GM18502 (cell line): ENCODE data around the gene ST7.

ENCODE experiments used
- ATAC-seq: cut with Tn5 transposase; IDR thresholded peaks from one replicate; pipeline ENCODE4 v1.9.1; 2021; ENCODE audit warnings: mild to moderate bottlenecking; ENCODE audit not compliant: unreplicated experiment, poor library complexity

ST7 gene

GRCh38 chr7:117143066-117143465 lies 189.8 kb downstream of the ST7 start:
- ATAC-seq: no peak

DNA sequence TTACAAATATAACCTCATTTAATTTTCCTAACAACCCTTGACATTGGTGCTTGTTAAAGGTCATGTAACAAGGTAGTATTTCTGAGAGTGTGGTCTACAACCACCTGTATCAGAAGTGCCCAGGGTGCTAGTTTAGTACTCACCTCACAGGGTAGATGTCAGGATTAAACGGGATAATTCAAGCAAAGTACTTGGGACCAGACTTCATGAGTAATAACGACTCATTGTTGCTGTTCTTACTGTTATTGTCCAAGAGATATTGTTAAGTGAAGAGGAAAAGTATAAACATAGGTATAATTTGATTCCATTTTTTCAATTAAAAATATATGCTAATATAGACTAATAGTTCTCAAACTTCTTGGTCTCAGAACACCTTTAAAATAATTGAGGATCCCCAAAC lies 190.3 kb downstream of the ST7 start:
- no peak for ATAC-seq

GRCh38 chr7:117145333-117145732 lies 192.0 kb downstream of the ST7 start:
- ATAC-seq: no peak

- ATAC-seq: no peak
Measured at GRCh38 chr7:117146059-117146458, 192.8 kb downstream of the ST7 start.

DNA sequence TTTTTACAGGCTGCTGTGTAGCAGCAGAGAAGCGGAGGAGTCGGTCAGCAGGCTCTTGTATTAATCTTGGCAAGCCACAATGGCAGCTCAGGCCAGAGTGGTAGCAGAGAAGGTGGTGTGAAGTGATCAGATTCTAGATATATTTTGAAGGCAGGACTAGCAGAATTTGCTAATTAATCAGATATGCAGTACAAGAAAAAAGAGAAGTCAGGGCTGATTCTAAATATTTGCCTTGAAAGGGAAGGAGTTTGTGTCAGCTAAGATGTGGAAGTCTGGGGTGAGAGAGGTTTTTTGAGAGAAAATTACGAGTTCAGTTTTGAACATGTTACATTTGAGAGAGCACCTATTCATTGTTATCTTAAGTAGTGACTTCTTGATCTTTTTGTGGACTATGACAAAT lies 193.2 kb downstream of the ST7 start:
- ATAC-seq: no peak

DNA sequence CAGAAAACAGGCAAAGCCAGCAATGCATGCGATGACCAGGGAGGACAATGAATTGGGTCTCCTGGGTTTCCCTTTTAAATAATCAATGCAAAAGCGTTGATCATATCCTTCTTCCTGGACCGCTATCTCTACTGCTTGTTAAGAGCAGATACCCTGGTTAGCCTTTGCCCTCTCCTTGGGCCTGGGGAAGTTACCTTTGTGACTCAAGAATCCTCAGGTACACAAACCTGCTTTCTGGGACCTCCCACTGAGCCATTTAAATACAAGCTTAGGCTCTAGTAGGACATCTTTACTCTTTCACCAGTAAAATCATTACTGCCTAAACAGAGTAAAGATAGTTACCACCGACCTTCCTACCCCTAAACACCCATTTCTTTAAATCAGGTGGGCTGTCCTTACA lies 195.7 kb downstream of the ST7 start:
- no peak for ATAC-seq

GRCh38 chr7:117149692-117150091 lies 196.4 kb downstream of the ST7 start:
- ATAC-seq: no peak

DNA sequence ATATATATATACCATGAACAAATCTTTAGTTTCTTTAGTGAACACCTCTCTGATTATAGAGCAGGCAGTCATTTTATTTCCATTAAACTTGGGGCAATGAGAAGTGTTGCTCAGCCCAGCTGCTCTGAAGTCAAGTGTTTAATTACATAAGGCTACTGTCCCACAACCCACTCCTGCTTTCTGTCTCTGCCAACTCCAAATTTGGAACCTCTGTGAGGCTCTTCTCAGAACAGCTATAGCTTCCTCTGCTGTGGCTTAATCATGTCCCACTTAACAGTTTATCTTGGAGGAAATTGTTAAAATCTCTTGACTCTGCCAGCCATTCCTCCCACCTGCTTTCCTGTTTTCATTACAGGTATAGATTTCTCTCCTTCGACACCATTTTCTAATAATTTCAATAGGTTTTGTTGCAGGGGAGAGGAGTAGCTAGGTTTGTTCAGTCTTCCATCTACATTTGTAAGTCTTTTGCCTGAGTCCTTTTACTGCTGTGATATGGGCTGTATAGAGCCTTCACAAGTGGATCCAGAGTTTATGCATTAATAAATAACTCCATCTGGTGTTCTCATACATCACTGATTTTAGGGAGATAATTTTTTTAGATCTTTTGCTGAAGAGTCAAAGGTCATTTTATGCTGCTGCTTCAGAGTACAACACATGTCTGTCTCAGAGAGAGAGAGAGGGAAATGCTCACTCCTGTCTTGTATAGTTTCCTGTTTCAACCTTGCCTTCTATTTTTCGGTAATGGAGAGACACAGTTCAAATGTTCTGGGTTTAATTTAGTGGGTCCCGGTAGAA lies 199.1 kb downstream of the ST7 start:
- ATAC-seq: no peak

DNA sequence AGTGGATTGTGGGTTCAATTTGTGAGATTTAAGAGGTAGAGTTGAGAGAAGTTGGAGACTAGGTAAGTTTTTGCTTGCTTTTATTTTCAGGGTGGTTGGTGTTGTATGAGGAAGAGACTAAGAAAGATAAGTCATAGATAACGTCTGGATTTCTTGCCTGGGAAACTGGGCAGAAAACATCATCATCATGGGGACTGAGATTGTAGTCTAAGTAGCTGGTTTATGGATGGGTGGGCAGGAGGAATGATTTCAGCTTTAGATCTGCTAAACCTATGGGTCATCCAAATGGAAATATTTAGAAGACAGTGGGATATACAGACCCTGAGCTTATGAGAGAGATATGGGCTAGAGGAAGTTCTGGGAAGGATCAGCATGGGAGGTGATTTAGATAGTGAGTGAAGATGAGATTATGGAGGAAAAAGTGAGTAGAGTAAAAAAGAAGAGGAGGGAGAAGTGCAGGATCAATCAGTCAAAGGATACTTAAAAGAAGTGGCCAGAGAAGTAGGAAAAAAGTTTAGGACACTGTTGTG lies 199.8 kb downstream of the ST7 start:
- ATAC-seq: no peak

DNA sequence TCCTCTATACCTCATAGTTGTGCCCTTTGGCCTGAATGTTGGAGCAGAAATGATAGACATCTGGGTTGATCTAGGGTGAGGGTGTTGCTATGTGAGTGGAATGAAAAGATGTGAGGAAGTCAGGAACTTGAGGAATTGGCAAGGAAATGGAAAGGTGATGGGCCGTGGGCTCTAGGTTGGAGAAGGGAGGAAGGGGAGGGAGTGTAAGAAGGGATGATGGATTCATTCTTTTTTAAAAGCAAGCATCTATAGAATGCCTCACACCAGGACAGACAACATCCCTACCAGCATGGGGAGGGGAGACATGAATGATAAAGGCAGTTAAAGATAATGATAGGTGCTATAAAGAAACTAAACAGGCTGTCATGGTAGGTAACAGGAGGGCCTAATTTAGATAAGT lies 201.4 kb downstream of the ST7 start:
- no peak for ATAC-seq

- no peak for ATAC-seq
Measured at GRCh38 chr7:117155694-117156093, 202.4 kb downstream of the ST7 start.

DNA sequence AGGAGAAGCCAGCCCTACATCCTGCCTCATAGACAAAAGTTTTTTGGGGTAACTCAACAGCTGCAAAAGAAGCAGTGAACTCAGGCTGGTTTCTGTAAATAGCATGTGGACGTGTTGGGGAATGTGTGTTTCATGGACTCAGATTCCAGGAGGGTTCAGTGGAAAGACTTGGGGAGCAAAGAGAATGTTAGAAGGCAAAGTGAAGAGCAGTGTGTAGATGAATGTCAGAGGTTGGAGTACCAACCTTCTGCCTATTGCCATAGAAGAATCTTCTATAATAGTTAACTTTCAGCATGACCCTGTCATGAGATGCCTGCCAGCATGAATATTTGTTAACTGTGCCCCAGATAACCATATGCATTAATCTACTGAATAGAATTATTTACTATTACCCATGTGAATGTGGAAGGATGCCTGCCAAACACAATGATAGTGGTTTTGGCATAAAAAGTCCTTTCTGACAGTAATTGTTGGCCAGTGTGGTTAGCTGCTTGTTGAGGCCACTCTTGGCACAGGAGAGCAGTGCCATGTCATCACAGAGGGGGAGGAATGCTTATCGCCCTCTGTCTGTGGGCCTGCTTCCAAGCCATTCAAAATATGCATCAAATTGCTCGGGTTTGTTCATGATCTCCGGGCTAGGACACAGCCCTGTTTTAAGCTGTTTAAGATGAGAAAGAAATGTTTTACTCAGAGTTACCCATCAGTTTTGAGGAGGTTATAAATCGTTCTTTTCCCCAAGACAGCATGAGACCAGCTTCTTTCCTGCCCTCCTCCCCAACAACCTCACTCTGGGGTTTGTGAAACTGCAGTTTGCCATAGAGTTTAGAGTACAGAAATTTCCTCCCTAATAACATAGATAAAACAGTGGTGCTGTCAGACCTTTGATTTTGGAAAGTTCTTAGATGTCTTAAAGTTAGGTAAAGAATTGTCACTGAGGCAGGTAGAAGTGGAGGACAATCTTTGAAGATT lies 204.2 kb downstream of the ST7 start:
- ATAC-seq: no peak

DNA sequence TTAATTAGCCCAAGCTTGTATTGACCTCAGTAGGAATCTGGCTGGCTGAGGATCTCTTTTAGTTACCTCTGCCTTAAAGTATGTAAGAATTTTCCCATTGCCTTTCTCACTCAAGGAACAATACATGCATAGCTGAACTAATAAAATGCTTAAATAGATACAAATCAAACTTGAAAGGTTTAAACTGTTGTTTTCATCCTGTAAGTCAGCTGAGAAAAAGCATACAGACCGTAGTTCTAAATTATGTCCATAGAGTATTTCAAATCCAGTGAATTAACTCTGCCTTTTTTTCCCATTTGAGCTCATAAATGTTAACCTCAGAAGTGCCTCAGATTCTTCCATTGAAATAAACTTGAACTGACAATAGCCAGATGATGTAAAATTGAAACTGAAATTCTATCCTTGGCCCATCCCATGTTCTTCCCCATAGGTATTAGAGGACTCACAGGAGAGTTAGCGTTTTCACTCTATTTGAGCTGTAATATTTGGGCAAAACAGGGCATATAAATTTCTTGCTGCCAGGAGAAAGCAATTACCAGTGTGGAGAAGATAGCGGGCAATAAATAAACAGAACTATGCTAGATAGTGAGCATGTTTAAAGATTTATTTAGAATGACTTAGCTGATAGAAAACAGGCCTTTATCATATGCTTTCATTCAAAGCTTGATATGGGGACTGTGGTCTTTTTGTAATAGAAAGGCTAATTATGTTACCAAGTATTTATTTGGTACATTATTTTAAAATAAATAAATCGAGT lies 205.8 kb downstream of the ST7 start:
- ATAC-seq: no peak

DNA sequence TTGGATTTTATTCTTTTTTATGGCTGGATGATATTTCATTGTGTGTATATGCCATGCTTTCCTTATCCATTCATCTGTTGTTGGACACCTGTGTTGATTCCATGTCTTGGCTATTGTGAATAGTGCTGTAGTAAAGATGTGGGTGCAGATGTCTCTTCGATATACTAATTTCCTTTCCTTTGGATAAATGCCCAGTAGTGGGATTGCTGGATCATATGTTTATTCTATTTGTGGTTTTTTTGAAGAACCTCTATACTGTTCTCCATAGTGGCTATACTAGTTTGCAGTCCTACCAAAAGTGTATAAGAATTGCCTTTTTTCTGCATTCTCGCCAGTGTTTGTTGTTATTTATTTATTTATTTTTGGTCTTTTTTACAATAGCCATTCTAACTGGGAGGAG lies 209.8 kb downstream of the ST7 start:
- no peak for ATAC-seq

DNA sequence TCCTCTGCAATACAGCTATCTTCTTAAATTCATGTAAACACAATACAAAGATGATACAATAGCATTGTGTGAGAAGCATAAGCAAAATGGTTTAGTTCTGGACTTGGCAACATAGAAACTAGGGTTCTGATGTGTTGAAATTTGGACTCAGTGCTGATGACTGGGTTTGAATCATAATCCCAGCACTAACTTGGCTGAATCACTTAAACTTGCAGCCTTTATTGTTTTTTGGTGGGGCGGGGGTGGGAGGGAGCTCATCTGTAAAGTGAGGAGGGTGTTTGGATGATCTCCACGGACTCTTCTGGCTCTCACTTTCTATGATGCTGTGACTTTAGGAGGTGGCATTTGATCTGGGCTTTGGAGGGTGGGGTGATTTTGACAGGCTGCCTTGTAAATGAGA lies 211.3 kb downstream of the ST7 start:
- ATAC-seq: no peak

DNA sequence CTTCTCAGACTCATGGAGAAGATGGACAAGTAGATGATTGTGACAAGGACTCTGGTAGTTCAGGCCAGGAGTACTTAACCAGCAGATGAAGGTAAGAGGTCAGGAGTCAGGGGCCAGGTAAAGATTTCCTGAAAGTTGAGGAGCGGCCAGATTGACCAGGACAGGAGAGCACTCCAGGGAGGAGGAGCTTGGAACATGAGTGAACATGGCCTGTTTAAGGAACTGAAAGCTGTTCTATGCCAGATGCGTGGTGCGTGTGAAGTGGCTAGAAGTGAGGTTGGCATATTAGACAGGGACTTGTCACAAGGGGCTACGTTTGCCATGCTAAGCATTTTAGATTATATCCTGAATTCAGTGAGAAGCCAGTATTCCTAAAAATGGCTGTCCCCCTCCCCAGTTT lies 212.4 kb downstream of the ST7 start:
- peak; percentile 84 for ATAC-seq

GRCh38 chr7:117169907-117170306 lies 216.6 kb downstream of the ST7 start:
- ATAC-seq: no peak

GRCh38 chr7:117171106-117171505 lies 217.8 kb downstream of the ST7 start:
- ATAC-seq: peak; percentile 47

DNA sequence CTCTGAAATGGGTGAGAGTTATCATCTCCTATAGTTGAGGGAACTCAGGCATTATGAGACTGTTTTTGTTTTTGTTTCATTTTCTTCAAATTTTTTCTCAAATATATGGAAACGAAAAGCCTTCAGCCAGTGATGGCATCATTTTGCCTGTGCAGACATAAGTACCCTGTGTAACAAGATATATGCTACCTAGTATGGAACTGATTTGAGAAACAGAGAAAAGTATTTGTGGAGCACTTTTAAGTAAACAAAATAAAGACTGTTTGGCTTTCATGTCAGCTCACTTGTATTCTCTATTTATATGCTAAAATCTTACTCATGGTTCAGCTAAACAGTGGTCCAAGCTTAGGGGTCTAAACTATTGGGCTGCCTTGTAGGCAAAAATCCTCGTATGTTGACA lies 219.0 kb downstream of the ST7 start:
- no peak for ATAC-seq

DNA sequence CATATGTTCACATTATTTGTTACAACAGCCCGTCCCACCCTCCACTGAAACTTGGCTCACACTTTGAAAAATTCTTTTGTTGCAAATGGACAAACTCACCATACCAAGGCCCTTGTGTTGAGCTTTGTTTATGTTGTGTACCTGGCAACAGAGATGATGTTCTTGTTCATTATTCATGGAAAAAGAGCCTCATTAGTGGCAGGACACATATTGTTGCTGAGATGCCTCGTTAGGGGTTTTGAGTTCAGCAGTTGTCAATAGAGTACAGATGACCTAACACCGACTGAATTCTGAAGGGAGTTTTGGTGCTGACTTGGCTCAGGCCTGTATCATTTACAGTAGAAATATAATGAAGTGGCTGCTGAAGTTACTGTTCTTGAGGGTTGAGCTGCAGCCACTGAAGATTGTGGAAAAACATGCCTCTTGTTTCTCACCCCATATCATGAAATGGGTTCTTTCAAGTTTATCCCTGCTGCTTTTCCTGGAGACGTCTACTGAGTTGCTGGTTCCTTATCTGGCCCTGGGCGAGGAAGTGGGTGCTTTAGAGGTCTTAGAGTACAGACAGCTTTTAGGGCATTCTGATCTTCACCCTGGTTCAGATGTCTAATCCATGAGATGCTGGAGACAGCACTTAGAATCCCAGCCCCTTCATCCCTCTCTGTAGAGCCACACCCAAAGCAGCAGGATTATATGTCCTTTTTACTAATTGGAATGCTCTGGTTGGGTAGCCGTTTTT lies 219.9 kb downstream of the ST7 start:
- ATAC-seq: no peak
